Stomach (tissue), 9 donors: ENCODE results near the gene SSC5D. TPM values are rescaled to one million over a fixed set of nuclear protein-coding genes. Genes with fewer than 3 reads are reported as not detected.
"Not testable (repeated sequence)": the region's sequence is repeated elsewhere in the genome, so short reads cannot be mapped to it uniquely, and the experiment has no call there.

ENCODE experiments used
- DNase-seq, 2 donors: peaks; one replicate each; pipeline versions ENCODE4 v3.0.0 to v3.0.0-alpha.2; 2013 to 2019
- H3K27ac ChIP-seq, 5 donors: fragments of 200-600 bp in 4 of 5; sonication (generic) in 4 of 5; one replicate each; pipeline ENCODE4 v1.5.1; 2013 to 2019; ENCODE audit warnings: mild to moderate bottlenecking in 1 of 5, moderate library complexity in 1 of 5
- H3K27me3 ChIP-seq, 3 donors: fragments of 200-600 bp; sonication (generic); one replicate each; pipeline ENCODE4 v1.5.1; 2017 to 2019; ENCODE audit warnings: mixed run types in 1 of 3
- H3K36me3 ChIP-seq, 4 donors: fragments of 200-600 bp; sonication (generic); 1 replicate in 3 of 4; 2 replicates in 1 of 4; pipeline ENCODE4 v1.5.1; 2016 to 2019
- H3K4me1 ChIP-seq, 4 donors: fragments of 200-600 bp; sonication (generic); one replicate each; pipeline ENCODE4 v1.5.1; 2016 to 2019
- H3K4me3 ChIP-seq, 4 donors: fragments of 200-600 bp; sonication (generic) in 3 of 4; one replicate each; pipeline ENCODE4 v1.5.1; 2016 to 2019; ENCODE audit warnings: mild to moderate bottlenecking in 1 of 4
- H3K9me3 ChIP-seq, 4 donors: fragments of 200-600 bp; sonication (generic); one replicate each; pipeline ENCODE4 v1.5.1; 2016 to 2019
- CTCF ChIP-seq, 7 experiments: fragments of 450-650 bp in 4 of 7; fragments of 200-600 bp in 3 of 7; sonication (generic) in 3 of 7; IDR thresholded peaks; one replicate each; pipeline ENCODE4 v1.5.1; 2016 to 2019; ENCODE audit warnings: antibody characterized with exemption in 7 of 7, control low read depth in 2 of 7, mild to moderate bottlenecking in 1 of 7
- EP300 ChIP-seq: sonication (generic); formaldehyde crosslinking; IDR thresholded peaks from one replicate; pipeline ENCODE4 v1.6.1; 2017; ENCODE audit warnings: antibody characterized with exemption
- POLR2A ChIP-seq, 4 donors: fragments of 450-650 bp; IDR thresholded peaks; one replicate each; pipeline ENCODE4 v1.6.1; 2016; ENCODE audit warnings: antibody characterized with exemption in 4 of 4, control low read depth in 2 of 4, mild to moderate bottlenecking in 1 of 4, moderate library complexity in 1 of 4
- POLR2AphosphoS5 ChIP-seq, 3 donors: sonication (generic); formaldehyde crosslinking; IDR thresholded peaks; one replicate each; pipeline ENCODE4 v1.6.1; 2016; ENCODE audit warnings: antibody characterized with exemption in 3 of 3
- WGBS, 5 donors: extraction: QIAGEN DNeasy Blood & Tissue Kit in 3 of 5; methylation state at CpG; one replicate each; pipeline versions ENCODE4 v1.1.5 to v1.1.7; 2013 to 2018; 5-methylcytosine and 5-hydroxymethylcytosine counted together
- intact Hi-C: fragments of 100-400 bp; cut with DNase I; formaldehyde crosslinking; loops from one replicate; pipeline ENCODE4 v1.15.1; 2023; ENCODE audit warnings: low total_unique reads
- polyA plus RNA-seq, 3 donors: library from polyadenylated mRNA; stranded (reverse); fragments of 200-250 nt; gene quantifications; one replicate each; pipeline ENCODE4 v1.2.3, GENCODE V29; 2013
- total RNA-seq, 5 donors: library from RNA; depleted of rRNA; stranded (reverse); fragments of >200 nt; gene quantifications; one replicate each; pipeline versions ENCODE4 v1.1.0 to v1.2.3, GENCODE V29; 2014 to 2016
- donor health status: healthy with polysubstance abuse.
- donor health status: Bipolar disorder and iron deficiency.
- donor health status: healthy.

Gene SSC5D
- total and polyA plus RNA-seq, 8 donors: 0.46 to 15.1 (median 2.2) TPM; not detected in 1

- no peak for TF ChIP-seq POLR2A (IDR thresholded peaks at IDR 0.05)
- TF ChIP-seq CTCF (IDR thresholded peaks at IDR 0.05): peak in 1 of 7 experiments; percentile 23
- intact Hi-C loops: no loop called here
- WGBS, 5 donors: 27 to 32% (median 30%) methylated on average over 15 of the region's 15 CpGs
- no peak overlapping the region for H3K27ac ChIP-seq
- H3K27me3 ChIP-seq: peaks cover 0 to 37% (median 0%) of the 10 kb centered on the region in 3 donors
- peak in 1 of 2 donors; percentile 77 for DNase-seq
- H3K4me3 ChIP-seq: no peak overlapping the region
- no peaks in the 10 kb centered on the region for H3K9me3 ChIP-seq
- H3K4me1 ChIP-seq: peaks cover 8 to 26% (median 15%) of the 10 kb centered on the region in 4 donors
- H3K36me3 ChIP-seq: no peaks in the 10 kb centered on the region
These were observed 40.0 kb downstream of the SSC5D start for GRCh38 chr19:55528030-55528803.

GRCh38 chr19:55529636-55530234, 41.5 kb downstream of the SSC5D start:
- no peak overlapping the region for H3K4me3 ChIP-seq
- TF ChIP-seq POLR2AphosphoS5 (IDR thresholded peaks at IDR 0.05) (no peak), EP300 (no peak), CTCF (IDR thresholded peaks at IDR 0.05) (no peak), POLR2A (IDR thresholded peaks at IDR 0.05) (no peak)
- no peaks in the 10 kb centered on the region for H3K9me3 ChIP-seq
- H3K4me1 ChIP-seq: peaks cover 8 to 26% (median 15%) of the 10 kb centered on the region in 4 donors
- H3K27ac ChIP-seq: no peak overlapping the region
- peaks cover 0 to 37% (median 0%) of the 10 kb centered on the region in 3 donors for H3K27me3 ChIP-seq
- 90 to 95% (median 93%) methylated on average over 39 to 56 of the region's 56 CpGs for WGBS, 5 donors
- H3K36me3 ChIP-seq: no peaks in the 10 kb centered on the region
- no peak for DNase-seq
- intact Hi-C loops: no loop called here

GRCh38 chr19:55530996-55531395, 42.8 kb downstream of the SSC5D start:
- WGBS, 5 donors: 85 to 95% (median 91%) methylated on average over 6 to 26 of the region's 26 CpGs
- Histone ChIP-seq H3K4me1 (peaks cover 7 to 19% (median 9%) of the 10 kb centered on the region in 4 donors), H3K9me3 (no peaks in the 10 kb centered on the region), H3K36me3 (no peaks in the 10 kb centered on the region), H3K27me3 (peaks cover 0 to 30% (median 0%) of the 10 kb centered on the region in 3 donors), H3K27ac (no peak overlapping the region), H3K4me3 (no peak overlapping the region)
- intact Hi-C loops: no loop called here
- no peak for TF ChIP-seq POLR2AphosphoS5 (IDR thresholded peaks at IDR 0.05)
- TF ChIP-seq POLR2A (IDR thresholded peaks at IDR 0.05): no peak
- no peak for TF ChIP-seq EP300
- no peak for TF ChIP-seq CTCF (IDR thresholded peaks at IDR 0.05)
- DNase-seq: no peak

- H3K9me3 ChIP-seq, H3K4me3 ChIP-seq, H3K27ac ChIP-seq, H3K4me1 ChIP-seq, DNase-seq, H3K36me3 ChIP-seq, intact Hi-C loops: not testable (repeated sequence)
- H3K27me3 ChIP-seq: peaks cover 0 to 21% (median 0%) of the 10 kb centered on the region in 3 donors
- WGBS, 5 donors: 81 to 96% (median 92%) methylated on average over 7 of the region's 7 CpGs
These were observed 46.0 kb downstream of the SSC5D start for GRCh38 chr19:55534280-55534679.
